ENCODE measurements around the gene FAM107B. TPM values are rescaled to one million over a fixed set of nuclear protein-coding genes. Genes with fewer than 3 reads are reported as not detected.

The FAM107B gene
- total and polyA plus RNA-seq, 2 of the 4 experiments (the other 2 are of a cell fraction), result 26.4 to 27.1 TPM

GRCh38 chr10:14667781-14668180 lies 106.9 kb downstream of the FAM107B start:
- Histone ChIP-seq H4K8ac (ENCODE audit: low read depth in 2 of 2, low read length in 2 of 2) (no peak overlapping the region), H4K20me1 (ENCODE audit: insufficient read depth, low read length) (peaks cover 4% of the 10 kb centered on the region; the same call in 1 of the 2 replicates), H2BK5ac (ENCODE audit: low read depth, low read length, poor library complexity, severe bottlenecking) (no peak overlapping the region), H2BK20ac (ENCODE audit: low read depth, low read length) (no peak overlapping the region), H3K27me3 (ENCODE audit: control insufficient read depth, insufficient read depth, low read length) (no peaks in the 10 kb centered on the region), H3K4me3 (ENCODE audit: insufficient read depth, low read depth, low read length) (no peak overlapping the region), H3K36me3 (ENCODE audit: control insufficient read depth, insufficient read depth, low read length) (no peaks in the 10 kb centered on the region), H3K23ac (ENCODE audit: low read depth, low read length) (no peak overlapping the region), H2AK9ac (replicated peaks; ENCODE audit: low read depth, low read length, poor library complexity) (no peak overlapping the region), H2BK15ac (ENCODE audit: low read depth, low read length) (no peak overlapping the region), H3K27ac (ENCODE audit: insufficient read depth, low read length) (no peak overlapping the region), H2BK120ac (ENCODE audit: low read depth, low read length) (no peak overlapping the region), H3K4me2 (ENCODE audit: low read depth, low read length) (no peak overlapping the region), H3K9me1 (ENCODE audit: insufficient read depth, low read length) (peaks cover 6% of the 10 kb centered on the region; the same call in 1 of the 2 replicates), H3K4me1 (ENCODE audit: control insufficient read depth, insufficient read depth, low read length) (peaks cover 7% of the 10 kb centered on the region), H3K9me3 (ENCODE audit: control insufficient read depth, insufficient read depth, low read length) (no peaks in the 10 kb centered on the region), H3K56ac (ENCODE audit: extremely low read depth, insufficient read depth, low read length) (no peak overlapping the region), H3K79me1 (ENCODE audit: low read depth in 1 of 2, low read length in 2 of 2) (no peaks in the 10 kb centered on the region), H3K9ac (ENCODE audit: low read depth, low read length) (no peak overlapping the region), H2AK5ac (ENCODE audit: low read depth, low read length) (no peak overlapping the region), H4K91ac (ENCODE audit: insufficient read depth, low read depth, low read length) (no peak overlapping the region), H4K5ac (ENCODE audit: low read depth, low read length) (no peak overlapping the region), H3K18ac (ENCODE audit: low read depth, low read length) (no peak overlapping the region), H3K14ac (replicated peaks; ENCODE audit: low read depth, low read length) (no peak overlapping the region), H3K4ac (ENCODE audit: low read depth, low read length) (no peak overlapping the region), H2AFZ (replicated peaks; ENCODE audit: low read length, poor library complexity) (no peak overlapping the region)
- ChIA-PET POLR2A (ENCODE audit: unreplicated experiment) (no interaction called here), CTCF (interaction anchor here (1.0 kb wide), 1 partner anchor 18 kb away, joined by 4 read pairs; no protein-coding TSS in a partner anchor)
- in situ Hi-C loops (cut with MboI; ENCODE audit: low sequenced_read_pairs) (no loop called here), intact Hi-C loops (cut with micrococcal nuclease) (no loop called here), dilution Hi-C loops (cut with HindIII; ENCODE audit: low sequenced_read_pairs, unreplicated experiment) (no loop called here)
- no peak for TF ChIP-seq RFX5 (IDR thresholded peaks at IDR 0.05; ENCODE audit: low read depth, low read length)
- TF ChIP-seq CEBPB (IDR thresholded peaks at IDR 0.05; ENCODE audit: low read depth, low read length), result no peak
- TF ChIP-seq SMC3 (IDR thresholded peaks at IDR 0.05; ENCODE audit: low read depth, low read length), result no peak
- TF ChIP-seq ELK1 (IDR thresholded peaks at IDR 0.05; ENCODE audit: borderline replicate concordance, low read depth, low read length), result no peak
- no peak for TF ChIP-seq CTCF (conservative IDR thresholded peaks at IDR 0.05; ENCODE audit: low read depth, low read length)
- TF ChIP-seq NFE2L2 (IDR thresholded peaks at IDR 0.05; ENCODE audit: low read depth, low read length), result no peak
- no peak for TF ChIP-seq USF2 (IDR thresholded peaks at IDR 0.05; ENCODE audit: low read depth, low read length)
- no peak for TF ChIP-seq MAZ (IDR thresholded peaks at IDR 0.05; ENCODE audit: borderline replicate concordance, low read depth, low read length)
- no peak for TF ChIP-seq MAFK (IDR thresholded peaks at IDR 0.05; ENCODE audit: low read depth, low read length)
- no peak for TF ChIP-seq RCOR1 (IDR thresholded peaks at IDR 0.05; ENCODE audit: insufficient replicate concordance, low read length)
- DNase-seq (no peak), ATAC-seq (ENCODE audit: low read depth) (no peak)
- BruUV-seq (replicated peaks), result no TSS peak
- WGBS, 2 experiments (ENCODE audit: extremely low coverage in 2 of 2, insufficient read length in 1 of 2), result no CpG with 5 or more reads among the region's 4 CpGs

Data from IMR-90 (cell line).